HEK293T (cell line): Measurements from ENCODE around the gene SURF2.
A peak's percentile ranks its signal among the peaks of the same experiment; 100 is the strongest.
"Not testable (repeated sequence)": the region's sequence is repeated elsewhere in the genome, so short reads cannot be mapped to it uniquely, and the experiment has no call there.

Source experiments
- CTCF ChIA-PET: fragments of 350-600 bp; formaldehyde crosslinking; extraction: SDS; loops from one replicate; lab custom pipeline; 2021; ENCODE audit warnings: antibody characterized with exemption, inconsistent platforms; lab: Yijun Ruan, JAX
- POLR2A ChIA-PET: fragments of 350-600 bp; formaldehyde crosslinking; extraction: SDS; loops from one replicate; lab custom pipeline; 2020; ENCODE audit warnings: antibody characterized with exemption, inconsistent platforms; lab: Yijun Ruan, JAX
- DNase-seq: peaks from one replicate; pipeline ENCODE4 v3.0.0; 2012; ENCODE audit warnings: mixed read lengths; ENCODE audit errors: extremely low spot score
- ARNT ChIP-seq: fragments of 450-650 bp; IDR thresholded peaks from 2 replicates; pipeline ENCODE4 v1.6.1; 2017; ENCODE audit warnings: mild to moderate bottlenecking
- FOXM1 ChIP-seq: fragments of 450-650 bp; IDR thresholded peaks from 2 replicates; pipeline ENCODE4 v1.6.1; 2017; ENCODE audit warnings: mild to moderate bottlenecking, borderline replicate concordance
- HDGF ChIP-seq: fragments of 450-650 bp; IDR thresholded peaks from 2 replicates; pipeline ENCODE4 v1.6.1; 2017; ENCODE audit warnings: antibody characterized with exemption, borderline replicate concordance
- L3MBTL2 ChIP-seq: fragments of 450-650 bp; conservative IDR thresholded peaks from 2 replicates; pipeline ENCODE4 v1.6.1; 2016; ENCODE audit warnings: mild to moderate bottlenecking
- LEF1 ChIP-seq: fragments of 450-650 bp; IDR thresholded peaks from 2 replicates; pipeline ENCODE4 v1.6.1; 2017; ENCODE audit warnings: mild to moderate bottlenecking, borderline replicate concordance
- NFRKB ChIP-seq: fragments of 450-650 bp; IDR thresholded peaks from 2 replicates; pipeline ENCODE4 v1.6.1; 2016; ENCODE audit warnings: mild to moderate bottlenecking, moderate library complexity
- PKNOX1 ChIP-seq: fragments of 450-650 bp; IDR thresholded peaks from 2 replicates; pipeline ENCODE4 v1.6.1; 2016
- SP1 ChIP-seq: fragments of 450-650 bp; IDR thresholded peaks from 2 replicates; pipeline ENCODE4 v1.6.1; 2017
- SUZ12 ChIP-seq: fragments of 450-650 bp; IDR thresholded peaks from 2 replicates; pipeline ENCODE4 v1.6.1; 2016; ENCODE audit warnings: mild to moderate bottlenecking
- TARDBP ChIP-seq: fragments of 450-650 bp; IDR thresholded peaks from 2 replicates; pipeline ENCODE4 v1.6.1; 2016
- ZNF384 ChIP-seq: fragments of 450-650 bp; IDR thresholded peaks from 2 replicates; pipeline ENCODE4 v1.6.1; 2016

The SURF2 gene

GRCh38 chr9:133372144-133372543, 15.8 kb downstream of the SURF2 start:
- ChIA-PET CTCF (interaction anchor here (1.0 kb wide), 1 partner anchor 21 kb away, joined by 3 read pairs; no protein-coding TSS in a partner anchor), POLR2A (interaction anchor here (1.1 to 1.6 kb wide), 3 partner anchors 16 to 254 kb away, joined by 3 to 6 read pairs (median 4); partner anchors contain the start of genes MED22, RPL7A and SURF1)
- no peak for TF ChIP-seq FOXM1
- TF ChIP-seq TARDBP: no peak
- DNase-seq: no peak

GRCh38 chr9:133374612-133375115, 18.3 kb downstream of the SURF2 start:
- ChIA-PET CTCF (interaction anchor here (0.5 kb wide), 1 partner anchor 214 kb away, joined by 4 read pairs; no protein-coding TSS in a partner anchor), POLR2A (interaction anchor here (0.6 to 1.4 kb wide), 10 partner anchors 11 to 104 kb away, joined by 3 to 15 read pairs (median 5); partner anchors contain the start of genes CACFD1, MED22, RPL7A and SLC2A6)
- no peak for DNase-seq
- no peak for TF ChIP-seq ZNF384

- TF ChIP-seq ARNT: no peak
- TF ChIP-seq HDGF: no peak
- TF ChIP-seq SUZ12: no peak
- ChIA-PET POLR2A (interaction anchor here (0.6 to 1.3 kb wide), 8 partner anchors 11 to 103 kb away, joined by 3 to 15 read pairs (median 5); partner anchors contain the start of genes CACFD1, MED22, RPL7A and SLC2A6), CTCF (interaction anchor here (0.5 kb wide), 1 partner anchor 214 kb away, joined by 4 read pairs; no protein-coding TSS in a partner anchor)
- peak; percentile 35 for DNase-seq
Measured at GRCh38 chr9:133375116-133375723, 18.9 kb downstream of the SURF2 start.

GRCh38 chr9:133375724-133376654, 19.6 kb downstream of the SURF2 start, which contains the start of the genes STKLD1 and SURF4:
TSS of gene STKLD1 (plus strand) at chr9:133376366. CDS start at chr9:133376474, 108 bp downstream.
TSS of gene SURF4 (minus strand) at chr9:133376060. CDS start at chr9:133375969, 91 bp downstream.
- ChIA-PET CTCF (interaction anchor here (0.7 kb wide), 1 partner anchor 214 kb away, joined by 4 read pairs; no protein-coding TSS in a partner anchor), POLR2A (interaction anchor here (0.9 to 3.1 kb wide), 10 partner anchors 11 to 102 kb away, joined by 3 to 15 read pairs (median 6); partner anchors contain the start of genes CACFD1, MED22, RPL7A and SLC2A6)
- peak; percentile 99 for DNase-seq
- TF ChIP-seq L3MBTL2 (peak; percentile 93), SP1 (peak; percentile 63; the same call in 1 of the 2 replicates), HDGF (no peak), LEF1 (no peak), NFRKB (no peak), TARDBP (no peak), FOXM1 (peak; percentile 89)

GRCh38 chr9:133377280-133377679, 20.9 kb downstream of the SURF2 start:
- CTCF ChIA-PET: interaction anchor here (0.5 to 0.6 kb wide), 2 partner anchors 48 to 80 kb away, joined by 3 to 4 read pairs; no protein-coding TSS in a partner anchor
- POLR2A ChIA-PET: interaction anchor here (1.0 to 3.1 kb wide), 5 partner anchors 12 to 31 kb away, joined by 3 to 13 read pairs (median 4); partner anchors contain the start of genes MED22 and RPL7A
- not testable (repeated sequence) for DNase-seq

GRCh38 chr9:133377721-133378216, 21.4 kb downstream of the SURF2 start:
- no peak for TF ChIP-seq LEF1
- CTCF ChIA-PET: interaction anchor here (0.5 to 0.6 kb wide), 2 partner anchors 48 to 79 kb away, joined by 3 to 4 read pairs; no protein-coding TSS in a partner anchor
- no peak for DNase-seq
- POLR2A ChIA-PET: interaction anchor here (0.7 to 3.1 kb wide), 5 partner anchors 9 to 32 kb away, joined by 3 to 13 read pairs (median 4); partner anchors contain the start of genes MED22 and RPL7A

GRCh38 chr9:133378408-133378962, 22.1 kb downstream of the SURF2 start:
- CTCF ChIA-PET: no interaction called here
- TF ChIP-seq HDGF (no peak), TARDBP (no peak), ZNF384 (no peak), PKNOX1 (no peak)
- POLR2A ChIA-PET: interaction anchor here (1.1 to 3.1 kb wide), 3 partner anchors 12 to 32 kb away, joined by 3 to 13 read pairs (median 4); no protein-coding TSS in a partner anchor
- no peak for DNase-seq
